Suprapubic skin (tissue), 3 donors: Measurements from ENCODE around the gene NPHP4.

Experiments used
- POLR2A ChIP-seq, 2 donors: fragments of 450-650 bp; IDR thresholded peaks; one replicate each; pipeline ENCODE4 v1.6.1; 2017; ENCODE audit warnings: antibody characterized with exemption in 2 of 2, mild to moderate bottlenecking in 2 of 2, moderate library complexity in 2 of 2
- TF ChIP-seq, protein P1 (sequence below), 2 donors: fragments of 200-600 bp in 1 of 2; fragments of 450-650 bp in 1 of 2; sonication (generic) in 1 of 2; IDR thresholded peaks; one replicate each; pipeline ENCODE4 v1.5.1; 2016 to 2019; ENCODE audit warnings: antibody characterized with exemption in 2 of 2, mild to moderate bottlenecking in 1 of 2, moderate library complexity in 1 of 2

GRCh38 chr1:5896706-5897660 is 95.2 kb downstream of the NPHP4 start:
- TF ChIP-seq, protein P1, sequence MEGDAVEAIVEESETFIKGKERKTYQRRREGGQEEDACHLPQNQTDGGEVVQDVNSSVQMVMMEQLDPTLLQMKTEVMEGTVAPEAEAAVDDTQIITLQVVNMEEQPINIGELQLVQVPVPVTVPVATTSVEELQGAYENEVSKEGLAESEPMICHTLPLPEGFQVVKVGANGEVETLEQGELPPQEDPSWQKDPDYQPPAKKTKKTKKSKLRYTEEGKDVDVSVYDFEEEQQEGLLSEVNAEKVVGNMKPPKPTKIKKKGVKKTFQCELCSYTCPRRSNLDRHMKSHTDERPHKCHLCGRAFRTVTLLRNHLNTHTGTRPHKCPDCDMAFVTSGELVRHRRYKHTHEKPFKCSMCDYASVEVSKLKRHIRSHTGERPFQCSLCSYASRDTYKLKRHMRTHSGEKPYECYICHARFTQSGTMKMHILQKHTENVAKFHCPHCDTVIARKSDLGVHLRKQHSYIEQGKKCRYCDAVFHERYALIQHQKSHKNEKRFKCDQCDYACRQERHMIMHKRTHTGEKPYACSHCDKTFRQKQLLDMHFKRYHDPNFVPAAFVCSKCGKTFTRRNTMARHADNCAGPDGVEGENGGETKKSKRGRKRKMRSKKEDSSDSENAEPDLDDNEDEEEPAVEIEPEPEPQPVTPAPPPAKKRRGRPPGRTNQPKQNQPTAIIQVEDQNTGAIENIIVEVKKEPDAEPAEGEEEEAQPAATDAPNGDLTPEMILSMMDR (IDR thresholded peaks at IDR 0.05) = no peak
- no peak for TF ChIP-seq POLR2A (IDR thresholded peaks at IDR 0.05)
